ENCODE data around the gene IGFLR1. TPM values are rescaled to one million over a fixed set of nuclear protein-coding genes. Genes with fewer than 3 reads are reported as not detected.
"Not testable (repeated sequence)": the region's sequence is repeated elsewhere in the genome, so short reads cannot be mapped to it uniquely, and the experiment has no call there.

IGFLR1 gene
- total RNA-seq, 2 donors from 2014 or later = 48.1 to 59.0 TPM

- ATAC-seq = peak; percentile 100
- H3K36me3 Mint-ChIP-seq (ENCODE audit: low read depth) = no peaks in the 10 kb centered on the region
Measured at GRCh38 chr19:35693835-35694599, 48.2 kb downstream of the IGFLR1 start.

DNA sequence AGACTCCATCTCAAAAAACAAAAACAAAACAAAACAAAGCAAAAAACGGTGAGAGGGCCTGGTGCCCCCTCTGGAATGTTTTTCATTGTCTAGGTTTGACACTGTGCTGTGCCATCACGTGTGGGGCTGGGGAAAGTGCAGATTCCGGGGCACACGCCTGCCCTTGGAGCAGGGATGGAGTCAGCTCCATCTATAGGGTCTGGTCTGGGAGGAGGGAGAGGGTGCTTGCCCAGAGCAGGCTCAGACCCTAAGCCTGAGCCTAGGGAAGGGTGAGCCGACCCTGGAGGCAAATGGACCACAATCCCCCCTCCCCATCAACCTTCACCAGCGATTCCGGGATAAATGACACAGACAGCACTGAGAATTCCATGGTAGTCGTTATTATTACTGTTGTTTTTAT, 48.8 kb downstream of the IGFLR1 start:
- no peak overlapping the region for H3K4me3 Mint-ChIP-seq
- H3K27me3 Mint-ChIP-seq = peaks cover 6% of the 10 kb centered on the region
- H3K36me3 Mint-ChIP-seq (ENCODE audit: low read depth) = no peaks in the 10 kb centered on the region
- no peaks in the 10 kb centered on the region for H3K9me3 ChIP-seq (ENCODE audit: control insufficient read depth, low read length, poor library complexity, severe bottlenecking)
- ATAC-seq = peak; percentile 12
- H3K27ac Mint-ChIP-seq = peak overlapping the region; percentile 16
- DNase-seq = no peak
- peaks cover 3% of the 10 kb centered on the region for H3K4me1 Mint-ChIP-seq

More at GRCh38 chr19:35693835-35694599, 48.2 kb downstream of the IGFLR1 start:
- peak; percentile 72 to 88 (median 79) for DNase-seq
- no peak overlapping the region for H3K27ac Mint-ChIP-seq
- H3K4me3 Mint-ChIP-seq = no peak overlapping the region
- H3K9me3 ChIP-seq (ENCODE audit: control insufficient read depth, low read length, poor library complexity, severe bottlenecking) = no peaks in the 10 kb centered on the region
- peaks cover 3% of the 10 kb centered on the region for H3K4me1 Mint-ChIP-seq
- peaks cover 6% of the 10 kb centered on the region for H3K27me3 Mint-ChIP-seq

DNA sequence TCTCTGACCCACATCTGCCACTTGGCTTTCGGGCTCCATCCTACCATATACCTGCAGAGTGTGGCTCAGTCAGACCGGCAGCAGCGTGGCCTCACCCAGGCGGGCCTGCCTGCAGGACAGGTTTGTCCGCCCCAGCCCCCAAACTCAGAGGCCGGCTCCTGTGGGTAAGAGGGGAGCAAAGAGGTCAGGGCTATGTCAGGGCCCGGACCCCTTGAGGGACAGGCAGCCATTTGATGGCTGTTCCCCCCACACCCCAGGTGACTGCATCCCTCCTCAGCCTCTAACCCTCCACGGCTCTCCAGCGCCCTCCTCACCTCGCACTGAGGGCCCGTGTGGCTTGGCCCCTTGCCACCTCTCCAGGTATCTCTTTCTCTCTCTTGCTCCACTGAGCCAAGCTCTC, 50.2 kb downstream of the IGFLR1 start:
- no peak for ATAC-seq
- no peaks in the 10 kb centered on the region for H3K9me3 ChIP-seq (ENCODE audit: control insufficient read depth, low read length, poor library complexity, severe bottlenecking)
- no peak for DNase-seq
- H3K4me1 Mint-ChIP-seq = peaks cover 3% of the 10 kb centered on the region
- H3K36me3 Mint-ChIP-seq (ENCODE audit: low read depth) = no peaks in the 10 kb centered on the region
- H3K27ac Mint-ChIP-seq = no peak overlapping the region
- H3K27me3 Mint-ChIP-seq = peaks cover 6% of the 10 kb centered on the region
- no peak overlapping the region for H3K4me3 Mint-ChIP-seq

- not testable (repeated sequence) for DNase-seq; H3K27me3 Mint-ChIP-seq; H3K27ac Mint-ChIP-seq; H3K9me3 ChIP-seq (ENCODE audit: control insufficient read depth, low read length, poor library complexity, severe bottlenecking); H3K4me3 Mint-ChIP-seq; H3K4me1 Mint-ChIP-seq; H3K36me3 Mint-ChIP-seq (ENCODE audit: low read depth); ATAC-seq
Measured at GRCh38 chr19:35691106-35691505, 51.1 kb downstream of the IGFLR1 start.

- Mint-ChIP-seq H3K4me1 (peaks cover 3% of the 10 kb centered on the region), H3K27me3 (peaks cover 6% of the 10 kb centered on the region), H3K27ac (no peak overlapping the region), H3K4me3 (no peak overlapping the region), H3K36me3 (ENCODE audit: low read depth) (no peaks in the 10 kb centered on the region)
- ATAC-seq (no peak), DNase-seq (no peak)
- no peaks in the 10 kb centered on the region for H3K9me3 ChIP-seq (ENCODE audit: control insufficient read depth, low read length, poor library complexity, severe bottlenecking)
Measured at GRCh38 chr19:35689836-35690235, 52.4 kb downstream of the IGFLR1 start.

Other genes starting within 250 kb of the IGFLR1 start
- not detected for gene DMKN, start 228.8 kb downstream of the IGFLR1 start, total RNA-seq
- gene SBSN, start 214.1 kb downstream of the IGFLR1 start, total RNA-seq = not detected
- not detected for gene GAPDHS, start 209.0 kb downstream of the IGFLR1 start, total RNA-seq
- gene TMEM147, start 196.8 kb downstream of the IGFLR1 start, total RNA-seq = 10 to 100 TPM; 30.5 to 37.0 TPM
- gene ATP4A, start 178.8 kb downstream of the IGFLR1 start, total RNA-seq = not detected
- gene PMIS2, start 156.3 kb downstream of the IGFLR1 start, total RNA-seq = not detected
- gene HAUS5, start 129.7 kb downstream of the IGFLR1 start, total RNA-seq = 10 to 100 TPM; 24.0 to 27.0 TPM
- gene RBM42, start 113.4 kb downstream of the IGFLR1 start, total RNA-seq = 10 to 100 TPM; 39.6 to 40.8 TPM
- gene ETV2, start 100.7 kb downstream of the IGFLR1 start, total RNA-seq = under 1 TPM; 0.50 to 0.52 TPM
- 100 to 1,000 TPM; 194 to 206 TPM for gene COX6B1, start 94.1 kb downstream of the IGFLR1 start, total RNA-seq
- gene UPK1A, start 75.9 kb downstream of the IGFLR1 start, total RNA-seq = under 1 TPM in 1 of 2 donors, not detected in 1; 0.44 TPM
- gene ZBTB32, start 37.9 kb downstream of the IGFLR1 start, total RNA-seq = 1 to 10 TPM; 3.4 to 5.0 TPM
- gene KMT2B, start 24.4 kb downstream of the IGFLR1 start, total RNA-seq = 10 to 100 TPM; 74.0 to 76.1 TPM
- gene U2AF1L4, start 3.0 kb upstream of the IGFLR1 start, total RNA-seq = 10 to 100 TPM; 48.1 to 68.2 TPM
- gene PSENEN, start 3.2 kb upstream of the IGFLR1 start, total RNA-seq = 10 to 100 TPM; 21.2 to 24.9 TPM
- gene LIN37, start 6.1 kb upstream of the IGFLR1 start, total RNA-seq = 10 to 100 TPM; 12.6 to 13.6 TPM
- not detected for gene HSPB6, start 14.6 kb upstream of the IGFLR1 start, total RNA-seq
- gene PROSER3, start 15.7 kb upstream of the IGFLR1 start, total RNA-seq = 10 to 100 TPM; 36.2 to 36.6 TPM
- gene ARHGAP33, start 33.1 kb upstream of the IGFLR1 start, total RNA-seq = 10 to 100 TPM; 16.4 to 20.5 TPM
- gene PRODH2, start 70.4 kb upstream of the IGFLR1 start, total RNA-seq = not detected
- gene NPHS1, start 110.1 kb upstream of the IGFLR1 start, total RNA-seq = not detected
- gene KIRREL2, start 114.5 kb upstream of the IGFLR1 start, total RNA-seq = not detected
- not detected for gene APLP1, start 126.1 kb upstream of the IGFLR1 start, total RNA-seq
- gene NFKBID, start 158.1 kb upstream of the IGFLR1 start, total RNA-seq = 100 to 1,000 TPM; 128 to 140 TPM
- gene HCST, start 160.1 kb upstream of the IGFLR1 start, total RNA-seq = 10 to 100 TPM; 63.0 to 73.7 TPM
- 10 to 100 TPM in 1 of 2 donors, 1 to 10 TPM in 1; 5.9 to 16.7 TPM for gene TYROBP, start 165.8 kb upstream of the IGFLR1 start, total RNA-seq
- 1 to 10 TPM; 6.8 to 8.7 TPM for gene LRFN3, start 193.9 kb upstream of the IGFLR1 start, total RNA-seq

Data from T-helper 17 cell (primary cell).